Fibroblast of lung (primary cell): ENCODE measurements around the gene TCHHL1.

Source experiments
- EZH2 ChIP-seq: IDR thresholded peaks from 2 replicates; pipeline ENCODE4 v1.5.1; 2012; ENCODE audit warnings: low read length, control low read depth, mild to moderate bottlenecking; ENCODE audit errors: missing control alignments
- TF ChIP-seq, protein P1 (sequence below), 2 donors: IDR thresholded peaks in 1 of 2; conservative IDR thresholded peaks in 1 of 2; 1 replicate in 1 of 2; 2 replicates in 1 of 2; pipeline ENCODE4 v1.5.1; 2011 to 2012; ENCODE audit warnings: low read length in 2 of 2, control low read depth in 1 of 2, inconsistent platforms in 1 of 2, low read depth in 1 of 2, mild to moderate bottlenecking in 1 of 2

DNA sequence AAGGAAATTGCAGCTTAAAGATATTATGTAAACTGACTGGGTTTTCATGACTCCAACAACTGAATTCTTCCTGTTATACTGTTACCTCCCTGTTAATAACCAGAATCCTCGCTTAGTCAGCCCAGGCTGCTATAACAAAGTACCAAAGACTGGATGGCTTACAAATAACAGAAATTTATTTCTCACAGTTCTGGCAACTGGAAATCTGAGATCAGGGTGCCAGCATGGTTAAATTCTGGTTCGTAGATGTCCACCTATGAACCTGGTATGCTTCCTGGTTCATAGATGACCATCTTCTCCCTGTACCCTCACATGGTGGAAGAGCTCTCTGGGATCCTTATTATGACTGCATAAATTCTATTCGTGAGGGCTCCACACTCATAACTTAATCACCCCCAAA lies 8.1 kb upstream of the TCHHL1 start:
- TF ChIP-seq, protein P1, sequence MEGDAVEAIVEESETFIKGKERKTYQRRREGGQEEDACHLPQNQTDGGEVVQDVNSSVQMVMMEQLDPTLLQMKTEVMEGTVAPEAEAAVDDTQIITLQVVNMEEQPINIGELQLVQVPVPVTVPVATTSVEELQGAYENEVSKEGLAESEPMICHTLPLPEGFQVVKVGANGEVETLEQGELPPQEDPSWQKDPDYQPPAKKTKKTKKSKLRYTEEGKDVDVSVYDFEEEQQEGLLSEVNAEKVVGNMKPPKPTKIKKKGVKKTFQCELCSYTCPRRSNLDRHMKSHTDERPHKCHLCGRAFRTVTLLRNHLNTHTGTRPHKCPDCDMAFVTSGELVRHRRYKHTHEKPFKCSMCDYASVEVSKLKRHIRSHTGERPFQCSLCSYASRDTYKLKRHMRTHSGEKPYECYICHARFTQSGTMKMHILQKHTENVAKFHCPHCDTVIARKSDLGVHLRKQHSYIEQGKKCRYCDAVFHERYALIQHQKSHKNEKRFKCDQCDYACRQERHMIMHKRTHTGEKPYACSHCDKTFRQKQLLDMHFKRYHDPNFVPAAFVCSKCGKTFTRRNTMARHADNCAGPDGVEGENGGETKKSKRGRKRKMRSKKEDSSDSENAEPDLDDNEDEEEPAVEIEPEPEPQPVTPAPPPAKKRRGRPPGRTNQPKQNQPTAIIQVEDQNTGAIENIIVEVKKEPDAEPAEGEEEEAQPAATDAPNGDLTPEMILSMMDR (conservative IDR thresholded peaks at IDR 0.05 in 1 of 2, IDR thresholded peaks at IDR 0.05 in 1 of 2; ENCODE audit: low read depth in 1 of 2, low read length in 2 of 2) = no peak
- no peak for TF ChIP-seq EZH2
